Osteocyte (in vitro differentiated cells): ENCODE data around the gene TCERG1L. TPM values are rescaled to one million over a fixed set of nuclear protein-coding genes. Genes with fewer than 3 reads are reported as not detected.

Experiments
- DNase-seq: peaks from one replicate; pipeline ENCODE4 v3.0.0; 2021; ENCODE audit warnings: mixed read lengths; ENCODE audit not compliant: unreplicated experiment; ENCODE audit errors: extremely low spot score
- H3K27ac Mint-ChIP-seq: one replicate; pipeline ENCODE4 v1.8.0; 2021; ENCODE audit warnings: mild to moderate bottlenecking, mixed read lengths; ENCODE audit not compliant: unreplicated experiment
- H3K27me3 Mint-ChIP-seq: one replicate; pipeline ENCODE4 v1.8.0; 2021; ENCODE audit warnings: mixed read lengths; ENCODE audit not compliant: unreplicated experiment
- H3K36me3 Mint-ChIP-seq: one replicate; pipeline ENCODE4 v1.8.0; 2021; ENCODE audit warnings: mixed read lengths; ENCODE audit not compliant: unreplicated experiment
- H3K4me1 Mint-ChIP-seq: one replicate; pipeline ENCODE4 v1.8.0; 2021; ENCODE audit warnings: mixed read lengths; ENCODE audit not compliant: unreplicated experiment
- H3K4me3 Mint-ChIP-seq: one replicate; pipeline ENCODE4 v1.8.0; 2021; ENCODE audit warnings: mild to moderate bottlenecking, moderate library complexity, mixed read lengths; ENCODE audit not compliant: unreplicated experiment
- H3K9me3 Mint-ChIP-seq: one replicate; pipeline ENCODE4 v1.8.0; 2021; ENCODE audit warnings: mixed read lengths; ENCODE audit not compliant: unreplicated experiment
- total RNA-seq: library from RNA; stranded (reverse); gene quantifications from 2 replicates; pipeline ENCODE4 v1.2.1, GENCODE V29; 2021
- TF ChIP-seq, protein P1 (sequence below): fragments of 200-600 bp; sonication (generic); IDR thresholded peaks from 2 replicates; pipeline ENCODE4 v1.5.0; 2021; ENCODE audit warnings: antibody characterized with exemption, mild to moderate bottlenecking, moderate library complexity

TCERG1L gene
- total RNA-seq, 1 donor from 2014 or later = not detected

GRCh38 chr10:131246775-131247174, 64.7 kb downstream of the TCERG1L start:
- H3K27ac Mint-ChIP-seq = no peak overlapping the region
- TF ChIP-seq, protein P1, sequence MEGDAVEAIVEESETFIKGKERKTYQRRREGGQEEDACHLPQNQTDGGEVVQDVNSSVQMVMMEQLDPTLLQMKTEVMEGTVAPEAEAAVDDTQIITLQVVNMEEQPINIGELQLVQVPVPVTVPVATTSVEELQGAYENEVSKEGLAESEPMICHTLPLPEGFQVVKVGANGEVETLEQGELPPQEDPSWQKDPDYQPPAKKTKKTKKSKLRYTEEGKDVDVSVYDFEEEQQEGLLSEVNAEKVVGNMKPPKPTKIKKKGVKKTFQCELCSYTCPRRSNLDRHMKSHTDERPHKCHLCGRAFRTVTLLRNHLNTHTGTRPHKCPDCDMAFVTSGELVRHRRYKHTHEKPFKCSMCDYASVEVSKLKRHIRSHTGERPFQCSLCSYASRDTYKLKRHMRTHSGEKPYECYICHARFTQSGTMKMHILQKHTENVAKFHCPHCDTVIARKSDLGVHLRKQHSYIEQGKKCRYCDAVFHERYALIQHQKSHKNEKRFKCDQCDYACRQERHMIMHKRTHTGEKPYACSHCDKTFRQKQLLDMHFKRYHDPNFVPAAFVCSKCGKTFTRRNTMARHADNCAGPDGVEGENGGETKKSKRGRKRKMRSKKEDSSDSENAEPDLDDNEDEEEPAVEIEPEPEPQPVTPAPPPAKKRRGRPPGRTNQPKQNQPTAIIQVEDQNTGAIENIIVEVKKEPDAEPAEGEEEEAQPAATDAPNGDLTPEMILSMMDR = no peak
- DNase-seq = no peak

DNA sequence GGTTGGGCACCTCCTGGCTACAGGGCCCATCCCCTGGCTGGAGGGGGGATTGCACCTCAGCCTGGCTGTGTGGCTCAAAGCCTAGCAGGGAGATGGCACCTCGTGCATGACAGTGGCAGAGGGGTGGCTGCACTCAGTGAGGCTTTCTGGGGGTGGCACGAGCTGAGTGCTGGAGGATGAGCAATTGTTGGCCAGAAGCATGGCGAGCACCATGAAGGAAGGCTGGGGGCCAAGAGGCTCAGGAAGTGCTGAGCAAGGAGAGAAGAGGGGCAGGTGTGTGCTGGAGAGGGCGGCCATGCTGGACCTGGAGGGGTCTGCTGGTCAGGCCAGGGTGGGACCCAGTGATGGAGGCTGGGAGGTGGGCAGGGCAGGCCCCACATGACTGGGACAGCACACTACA, 65.4 kb downstream of the TCERG1L start:
- Mint-ChIP-seq H3K36me3 (peaks cover 2% of the 10 kb centered on the region), H3K4me3 (no peak overlapping the region), H3K4me1 (no peaks in the 10 kb centered on the region), H3K27me3 (no peaks in the 10 kb centered on the region), H3K9me3 (peaks cover 25% of the 10 kb centered on the region), H3K27ac (no peak overlapping the region)
- no peak for DNase-seq
- TF ChIP-seq, protein P1 = no peak

More at GRCh38 chr10:131246775-131247174, 64.7 kb downstream of the TCERG1L start:
- Mint-ChIP-seq H3K4me1 (no peaks in the 10 kb centered on the region), H3K36me3 (peaks cover 2% of the 10 kb centered on the region), H3K27me3 (no peaks in the 10 kb centered on the region), H3K9me3 (peaks cover 23% of the 10 kb centered on the region), H3K4me3 (no peak overlapping the region)

DNA sequence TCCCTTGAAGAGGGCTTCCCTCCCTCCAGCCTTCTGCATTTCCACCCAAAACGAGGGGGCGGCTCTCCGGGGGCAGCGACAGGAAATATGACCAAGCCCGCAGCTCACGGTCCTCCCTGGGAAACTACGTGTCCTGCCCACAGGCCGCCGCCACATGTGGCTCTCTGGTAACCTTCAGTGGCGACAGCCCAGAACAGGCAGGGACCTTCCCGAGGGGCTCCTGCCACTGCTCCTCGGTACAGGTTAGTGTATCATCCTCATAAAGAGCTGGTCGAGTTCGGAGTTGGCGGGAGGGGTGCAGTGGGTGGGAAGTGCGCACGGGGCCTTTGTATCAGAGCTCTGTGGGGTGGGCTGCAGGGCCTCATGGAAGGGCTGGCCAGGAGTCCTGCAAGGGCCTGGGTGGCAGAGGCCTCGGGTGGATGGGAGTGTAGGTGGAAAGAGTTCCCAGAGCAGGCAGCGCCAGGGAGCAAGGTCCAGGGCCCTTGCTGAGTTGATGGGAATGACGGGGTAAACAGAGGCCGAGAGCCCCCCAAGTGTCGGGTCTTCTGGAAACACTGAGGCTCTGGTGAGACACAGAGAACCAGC, 66.0 kb downstream of the TCERG1L start:
- H3K9me3 Mint-ChIP-seq = peaks cover 29% of the 10 kb centered on the region
- no peak for DNase-seq
- H3K27me3 Mint-ChIP-seq = no peaks in the 10 kb centered on the region
- no peaks in the 10 kb centered on the region for H3K4me1 Mint-ChIP-seq
- no peak overlapping the region for H3K27ac Mint-ChIP-seq
- TF ChIP-seq, protein P1 = no peak
- no peak overlapping the region for H3K4me3 Mint-ChIP-seq
- H3K36me3 Mint-ChIP-seq = peaks cover 2% of the 10 kb centered on the region

GRCh38 chr10:131244836-131245235, 66.7 kb downstream of the TCERG1L start:
- H3K4me3 Mint-ChIP-seq = no peak overlapping the region
- H3K27ac Mint-ChIP-seq = no peak overlapping the region
- no peak for DNase-seq
- peaks cover 31% of the 10 kb centered on the region for H3K9me3 Mint-ChIP-seq
- TF ChIP-seq, protein P1 = no peak
- H3K36me3 Mint-ChIP-seq = peaks cover 6% of the 10 kb centered on the region
- H3K4me1 Mint-ChIP-seq = no peaks in the 10 kb centered on the region
- H3K27me3 Mint-ChIP-seq = no peaks in the 10 kb centered on the region

DNA sequence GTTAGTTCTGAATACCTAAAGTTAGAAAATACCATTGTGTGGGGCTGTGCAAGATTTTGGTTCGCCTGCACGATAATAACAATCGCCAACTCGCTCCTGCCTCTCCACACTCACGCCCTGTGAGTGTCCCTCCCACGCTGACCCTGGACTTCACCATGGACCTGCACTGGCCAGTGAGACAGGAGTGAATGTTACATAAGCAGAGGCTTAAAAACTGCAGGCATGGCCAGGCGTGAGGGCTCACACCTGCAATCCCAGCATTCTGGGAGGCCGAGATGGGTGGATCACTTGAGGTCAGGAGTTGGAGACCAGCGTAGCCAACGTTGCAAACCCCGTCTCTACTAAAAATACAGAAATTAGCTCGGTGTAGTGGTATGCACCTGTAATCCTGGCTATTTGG, 68.4 kb downstream of the TCERG1L start:
- no peaks in the 10 kb centered on the region for H3K4me1 Mint-ChIP-seq
- no peak overlapping the region for H3K4me3 Mint-ChIP-seq
- TF ChIP-seq, protein P1 = no peak
- H3K27ac Mint-ChIP-seq = no peak overlapping the region
- H3K36me3 Mint-ChIP-seq = peaks cover 6% of the 10 kb centered on the region
- peaks cover 28% of the 10 kb centered on the region for H3K9me3 Mint-ChIP-seq
- no peaks in the 10 kb centered on the region for H3K27me3 Mint-ChIP-seq
- no peak for DNase-seq
